Measurements from ENCODE around the gene ATG7. TPM values are rescaled to one million over a fixed set of nuclear protein-coding genes. Genes with fewer than 3 reads are reported as not detected.

ATG7 gene
- total and polyA plus RNA-seq, 2 donors from 2014 or later, result 15.3 to 54.9 TPM

- FAIRE-seq (no peak), DNase-seq (no peak)
- H3K27ac ChIP-seq (ENCODE audit: low read depth in 2 of 2, low read length in 2 of 2), result no peak overlapping the region
- no peak for TF ChIP-seq CTCF (IDR thresholded peaks at IDR 0.05; ENCODE audit: borderline replicate concordance, extremely low read depth, insufficient read depth)
- H3K4me3 ChIP-seq (ENCODE audit: low read length in 3 of 3), result no peak overlapping the region
- H3K9me3 ChIP-seq (ENCODE audit: control insufficient read depth in 2 of 3, insufficient read depth in 1 of 3, low read length in 3 of 3), result no peaks in the 10 kb centered on the region
- intact Hi-C loops (cut with DNase I), result no loop called here
- peaks cover 0 to 2% (median 0%) of the 10 kb centered on the region in 3 donors for H3K4me1 ChIP-seq (ENCODE audit: control insufficient read depth in 2 of 3, insufficient read depth in 2 of 3, low read depth in 1 of 3, low read length in 3 of 3)
- no peak overlapping the region for H3K9ac ChIP-seq (ENCODE audit: low read length in 3 of 3)
- H3K27me3 ChIP-seq (ENCODE audit: control insufficient read depth, insufficient read depth, low read length), result no peaks in the 10 kb centered on the region
- H3K36me3 ChIP-seq (ENCODE audit: control insufficient read depth in 2 of 3, insufficient read depth in 3 of 3, low read length in 3 of 3), result peaks cover 0 to 38% (median 23%) of the 10 kb centered on the region in 3 donors
Observed at GRCh38 chr3:11362600-11362999, 90.4 kb downstream of the ATG7 start.

GRCh38 chr3:11363715-11364114 is 91.5 kb downstream of the ATG7 start:
- no peak for TF ChIP-seq CTCF (IDR thresholded peaks at IDR 0.05; ENCODE audit: borderline replicate concordance, extremely low read depth, insufficient read depth)
- H3K9ac ChIP-seq (ENCODE audit: low read length in 3 of 3), result no peak overlapping the region
- no peaks in the 10 kb centered on the region for H3K9me3 ChIP-seq (ENCODE audit: control insufficient read depth in 2 of 3, insufficient read depth in 1 of 3, low read length in 3 of 3)
- H3K27me3 ChIP-seq (ENCODE audit: control insufficient read depth, insufficient read depth, low read length), result no peaks in the 10 kb centered on the region
- H3K27ac ChIP-seq (ENCODE audit: low read depth in 2 of 2, low read length in 2 of 2), result no peak overlapping the region
- H3K4me1 ChIP-seq (ENCODE audit: control insufficient read depth in 2 of 3, insufficient read depth in 2 of 3, low read depth in 1 of 3, low read length in 3 of 3), result peaks cover 0 to 4% (median 0%) of the 10 kb centered on the region in 3 donors
- intact Hi-C loops (cut with DNase I), result no loop called here
- DNase-seq, result no peak
- FAIRE-seq, result no peak
- H3K36me3 ChIP-seq (ENCODE audit: control insufficient read depth in 2 of 3, insufficient read depth in 3 of 3, low read length in 3 of 3), result peaks cover 0 to 33% (median 16%) of the 10 kb centered on the region in 3 donors
- no peak overlapping the region for H3K4me3 ChIP-seq (ENCODE audit: low read length in 3 of 3)

GRCh38 chr3:11364181-11364580 is 92.0 kb downstream of the ATG7 start:
- no peak for TF ChIP-seq CTCF (IDR thresholded peaks at IDR 0.05; ENCODE audit: borderline replicate concordance, extremely low read depth, insufficient read depth)
- FAIRE-seq (no peak), DNase-seq (no peak)
- intact Hi-C loops (cut with DNase I), result no loop called here
- H3K36me3 ChIP-seq (ENCODE audit: control insufficient read depth in 2 of 3, insufficient read depth in 3 of 3, low read length in 3 of 3), result peaks cover 0 to 32% (median 15%) of the 10 kb centered on the region in 3 donors
- H3K27ac ChIP-seq (ENCODE audit: low read depth in 2 of 2, low read length in 2 of 2), result no peak overlapping the region
- no peaks in the 10 kb centered on the region for H3K9me3 ChIP-seq (ENCODE audit: control insufficient read depth in 2 of 3, insufficient read depth in 1 of 3, low read length in 3 of 3)
- H3K4me3 ChIP-seq (ENCODE audit: low read length in 3 of 3), result no peak overlapping the region
- no peak overlapping the region for H3K9ac ChIP-seq (ENCODE audit: low read length in 3 of 3)
- H3K27me3 ChIP-seq (ENCODE audit: control insufficient read depth, insufficient read depth, low read length), result no peaks in the 10 kb centered on the region
- peaks cover 0 to 4% (median 0%) of the 10 kb centered on the region in 3 donors for H3K4me1 ChIP-seq (ENCODE audit: control insufficient read depth in 2 of 3, insufficient read depth in 2 of 3, low read depth in 1 of 3, low read length in 3 of 3)

- TF ChIP-seq CTCF (IDR thresholded peaks at IDR 0.05; ENCODE audit: borderline replicate concordance, extremely low read depth, insufficient read depth), result no peak
- H3K27ac ChIP-seq (ENCODE audit: low read depth in 2 of 2, low read length in 2 of 2), result peak overlapping the region; percentile 19 to 42
- DNase-seq (peak in 2 of 5 donors; percentile 38 to 79), FAIRE-seq (no peak)
- H3K4me1 ChIP-seq (ENCODE audit: control insufficient read depth in 2 of 3, insufficient read depth in 2 of 3, low read depth in 1 of 3, low read length in 3 of 3), result peaks cover 0 to 9% (median 0%) of the 10 kb centered on the region in 3 donors
- H3K27me3 ChIP-seq (ENCODE audit: control insufficient read depth, insufficient read depth, low read length), result no peaks in the 10 kb centered on the region
- no peak overlapping the region for H3K4me3 ChIP-seq (ENCODE audit: low read length in 3 of 3)
- H3K9me3 ChIP-seq (ENCODE audit: control insufficient read depth in 2 of 3, insufficient read depth in 1 of 3, low read length in 3 of 3), result no peaks in the 10 kb centered on the region
- peaks cover 0 to 21% (median 7%) of the 10 kb centered on the region in 3 donors for H3K36me3 ChIP-seq (ENCODE audit: control insufficient read depth in 2 of 3, insufficient read depth in 3 of 3, low read length in 3 of 3)
- intact Hi-C loops (cut with DNase I), result no loop called here
- H3K9ac ChIP-seq (ENCODE audit: low read length in 3 of 3), result no peak overlapping the region
Observed at GRCh38 chr3:11367143-11367693, 95.0 kb downstream of the ATG7 start.

All from kidney (tissue), 14 donors.